ENCODE results near the gene PKMYT1.

DNA sequence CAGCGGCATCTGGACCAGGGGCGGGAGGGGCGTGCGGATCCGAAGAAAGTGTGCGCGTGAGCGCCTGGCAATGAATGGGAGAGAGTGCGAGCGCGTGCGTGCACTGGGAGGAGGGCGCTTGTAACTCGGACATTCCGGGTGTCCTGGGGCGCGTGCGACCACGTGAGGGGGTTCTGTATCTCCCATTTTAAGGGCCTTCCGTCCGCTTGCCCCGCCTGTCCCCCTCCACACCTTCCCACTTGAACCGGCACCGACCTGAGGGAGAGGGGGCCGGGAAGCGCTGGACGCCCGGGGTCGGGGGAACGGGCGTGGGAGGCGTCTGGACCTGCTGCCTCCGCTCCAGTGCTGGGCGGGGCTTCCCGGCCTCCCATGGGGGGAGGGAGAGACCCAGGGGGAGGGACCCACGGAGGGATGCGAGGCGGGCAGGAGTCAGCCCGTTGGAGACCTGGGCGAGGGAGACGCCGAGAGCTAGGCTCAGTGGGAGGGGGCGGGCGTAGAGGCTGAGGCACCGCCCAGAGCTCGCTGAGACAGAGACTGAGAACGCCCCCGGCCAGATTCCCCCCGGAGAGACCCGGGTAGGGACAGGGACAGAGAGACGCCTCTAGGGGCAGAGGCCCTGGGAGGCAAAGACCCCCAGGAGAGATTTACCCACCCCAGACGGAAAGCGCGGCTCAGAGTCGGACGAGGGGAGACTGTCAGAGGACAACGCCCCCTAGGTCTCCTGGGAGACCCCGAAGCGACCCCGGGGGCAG is 16.3 kb downstream of the PKMYT1 start, which contains the start of gene KREMEN2:
- TF ChIP-seq CTCF (IDR thresholded peaks at IDR 0.05; ENCODE audit: insufficient read depth, low read length) (no peak), REST (IDR thresholded peaks at IDR 0.05; ENCODE audit: insufficient replicate concordance, low read depth) (no peak), POLR2AphosphoS5 (IDR thresholded peaks at IDR 0.05; ENCODE audit: low read depth) (no peak)

All from HL-60 (cell line).